Motor neuron (in vitro differentiated cells): ENCODE results near the gene RHOA. TPM values are rescaled to one million over a fixed set of nuclear protein-coding genes. Genes with fewer than 3 reads are reported as not detected.
"Not testable (repeated sequence)": the region's sequence is repeated elsewhere in the genome, so short reads cannot be mapped to it uniquely, and the experiment has no call there.

ENCODE experiments used
- ATAC-seq, 8 experiments: fragments of 200-7000 bp; cut with Tn5 transposase; replicated peaks in 6 of 8; 2 replicates each; pipeline ENCODE4 v1.8.0; 2021; ENCODE audit warnings: mild to moderate bottlenecking in 8 of 8, moderate library complexity in 8 of 8
- H3K27ac ChIP-seq, 2 donors: fragments of 250-450 bp; sonication (Bioruptor Pico); 2 replicates each; pipeline ENCODE4 v1.9.0; 2021; ENCODE audit warnings: antibody characterized with exemption in 2 of 2, mild to moderate bottlenecking in 2 of 2, moderate library complexity in 1 of 2
- H3K4me1 ChIP-seq, 2 donors: fragments of 250-450 bp; sonication (Bioruptor Pico); replicated peaks in 1 of 2; 2 replicates each; pipeline ENCODE4 v1.6.1; 2021; ENCODE audit warnings: antibody characterized with exemption in 2 of 2, mild to moderate bottlenecking in 2 of 2, moderate library complexity in 1 of 2
- H3K4me3 ChIP-seq, 5 donors: fragments of 250-450 bp; sonication (Bioruptor Pico); 2 replicates each; pipeline ENCODE4 v1.9.0; 2021; ENCODE audit warnings: antibody characterized with exemption in 5 of 5, mild to moderate bottlenecking in 5 of 5, moderate library complexity in 4 of 5
- WGBS, 10 experiments: fragments of 450-650 bp; shearing (Covaris generic); methylation state at CpG; one replicate each; pipeline ENCODE4 v1.0.0; 2022; 5-methylcytosine and 5-hydroxymethylcytosine counted together
- in situ Hi-C, 9 experiments: fragments of 400-800 bp; cut with MboI; loops; one replicate each; pipeline ENCODE4 v1.15.0; 2021; ENCODE audit warnings: low sequenced_read_pairs in 9 of 9, low pct_unique_long_range_greater_than_20kb in 2 of 9; ENCODE audit not compliant: unreplicated experiment in 9 of 9
- total RNA-seq, 8 experiments: library from RNA; unstranded; fragments of 300-600 nt; gene quantifications; 2 replicates each; pipeline versions ENCODE4 v1.2.3 to v1.2.4, GENCODE V29; 2022

Gene RHOA
- total RNA-seq, 8 experiments from 2014 or later: 80.9 to 295 (median 201) TPM

DNA sequence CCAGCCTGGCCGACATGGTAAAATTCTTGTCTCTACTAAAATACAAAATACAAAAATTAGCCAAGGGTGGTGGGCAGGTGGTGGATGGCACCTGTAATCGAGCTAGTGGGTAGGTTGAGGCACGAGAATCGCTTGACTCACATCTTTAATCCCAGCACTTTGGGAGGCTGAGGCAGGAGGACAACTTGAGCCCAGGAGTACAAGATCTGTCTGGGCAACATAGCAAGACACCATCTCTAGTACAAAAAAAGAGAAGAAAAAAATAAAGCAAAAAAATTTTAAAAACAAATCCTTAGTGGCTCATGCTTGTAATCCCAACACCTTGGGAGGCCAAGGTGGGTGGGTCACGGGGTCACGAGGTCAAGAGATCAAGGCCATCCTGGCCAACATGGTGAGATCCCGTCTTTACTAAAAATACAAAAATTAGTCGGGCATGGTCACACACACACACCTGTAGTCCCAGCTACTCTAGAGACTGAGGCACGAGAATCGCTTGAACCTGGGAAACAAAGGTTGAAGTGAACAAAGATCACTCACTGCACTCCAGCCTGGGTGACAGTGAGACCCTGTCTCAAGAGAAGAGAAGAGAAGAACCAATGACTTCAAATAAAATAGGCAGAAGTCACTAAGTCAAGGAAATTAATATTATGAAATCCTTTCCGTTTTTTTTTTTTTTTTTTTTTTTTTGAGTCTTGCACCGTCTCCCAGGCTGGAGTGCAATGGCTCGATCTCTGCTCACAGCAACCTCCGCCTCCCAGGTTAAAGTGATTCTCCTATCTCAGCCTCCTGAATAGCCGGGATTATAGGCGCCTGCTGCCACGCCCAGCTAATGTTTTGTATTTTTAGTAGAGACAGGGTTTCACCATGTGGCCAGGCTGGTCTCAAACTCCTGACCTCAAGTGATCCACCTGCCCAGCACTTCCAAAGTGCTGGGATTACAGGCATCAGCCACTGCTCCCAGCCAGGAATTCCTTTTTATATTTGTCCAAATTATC is 4.9 kb downstream of the RHOA start:
- H3K4me1 ChIP-seq: peaks cover 9 to 11% of the 10 kb centered on the region in 2 donors
- in situ Hi-C loops: no loop called here
- 46 to 97% (median 86%) methylated on average over 3 to 15 of the region's 17 CpGs for WGBS, 10 experiments
- ATAC-seq: no peak
- H3K4me3 ChIP-seq: no peak overlapping the region
- no peak overlapping the region for H3K27ac ChIP-seq

DNA sequence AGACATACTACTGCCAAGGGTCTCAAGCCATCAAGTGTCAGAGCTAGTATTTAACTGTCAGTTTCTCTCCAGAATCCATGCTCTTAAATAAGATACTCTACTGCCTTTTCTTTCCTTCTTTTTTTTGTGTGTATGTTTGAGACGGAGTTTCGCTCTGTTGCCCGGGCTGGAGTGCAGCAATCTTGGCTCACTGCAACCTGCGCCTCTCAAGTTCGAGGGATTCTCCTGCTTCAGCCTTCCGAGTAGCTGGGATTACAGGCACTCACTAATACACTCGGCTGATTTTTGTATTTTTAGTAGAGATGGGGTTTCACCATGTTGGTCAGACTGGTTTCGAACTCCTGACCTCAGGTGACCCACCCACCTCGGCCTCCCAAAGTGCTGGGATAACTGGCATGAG is 6.2 kb downstream of the RHOA start:
- in situ Hi-C loops, H3K4me3 ChIP-seq, H3K27ac ChIP-seq: not testable (repeated sequence)
- H3K4me1 ChIP-seq: peaks cover 9 to 10% of the 10 kb centered on the region in 2 donors
- 36 to 100% (median 91%) methylated on average over 1 to 8 of the region's 9 CpGs; no CpG with 5 or more reads in 2 of the 10 experiments for WGBS, 10 experiments
- ATAC-seq: peak in 1 of 8 experiments; percentile 63

DNA sequence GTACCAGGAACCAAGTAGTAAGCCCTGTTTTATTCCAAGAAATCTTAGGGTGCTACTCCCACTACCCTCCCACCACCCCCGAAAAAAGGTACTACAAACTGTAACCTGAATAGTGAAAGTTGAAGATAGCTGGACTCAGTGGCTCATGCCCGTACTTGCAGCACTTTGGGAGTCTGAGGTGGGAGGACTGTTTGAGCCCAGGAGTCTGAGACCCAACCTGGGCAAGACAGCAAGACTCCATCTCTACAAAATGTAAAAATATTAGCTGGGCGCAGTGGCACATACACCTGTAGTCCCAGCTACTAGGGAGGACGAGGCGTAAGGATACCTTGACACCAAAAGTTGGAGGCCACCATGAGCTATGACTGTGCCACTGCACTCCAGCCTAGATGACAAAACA is 7.9 kb downstream of the RHOA start:
- no peak for ATAC-seq
- WGBS, 10 experiments: 80 to 100% (median 100%) methylated on average over 1 to 4 of the region's 5 CpGs; no CpG with 5 or more reads in 1 of the 10 experiments
- H3K27ac ChIP-seq: no peak overlapping the region
- in situ Hi-C loops: no loop called here
- no peaks in the 10 kb centered on the region for H3K4me1 ChIP-seq
- H3K4me3 ChIP-seq: no peak overlapping the region

DNA sequence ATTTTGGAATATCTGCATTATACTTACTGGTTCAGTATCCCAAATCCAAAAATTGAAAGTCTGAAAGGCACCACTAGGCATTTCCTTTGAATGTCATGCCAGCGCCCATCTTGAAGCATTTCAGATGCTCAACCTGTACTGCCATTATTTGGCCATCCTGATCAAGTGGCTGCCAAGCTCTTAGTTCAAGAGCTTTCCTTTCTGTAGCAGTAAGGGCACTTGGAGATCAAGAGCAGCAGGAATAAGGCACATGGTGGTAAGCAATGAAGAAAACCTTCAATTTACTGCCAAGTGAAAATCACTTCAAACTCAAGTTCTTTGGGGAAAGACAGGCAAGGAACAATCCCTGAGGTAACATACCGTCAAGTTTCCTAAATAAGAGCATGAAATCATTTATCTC is 10.0 kb downstream of the RHOA start:
- no peak overlapping the region for H3K4me3 ChIP-seq
- H3K27ac ChIP-seq: no peak overlapping the region
- in situ Hi-C loops: no loop called here
- no peak for ATAC-seq
- WGBS, 10 experiments: 86 to 100% (median 100%) methylated on average over 1 to 2 of the region's 2 CpGs; no CpG with 5 or more reads in 1 of the 10 experiments
- peaks cover 0 to 3% of the 10 kb centered on the region in 2 donors for H3K4me1 ChIP-seq

DNA sequence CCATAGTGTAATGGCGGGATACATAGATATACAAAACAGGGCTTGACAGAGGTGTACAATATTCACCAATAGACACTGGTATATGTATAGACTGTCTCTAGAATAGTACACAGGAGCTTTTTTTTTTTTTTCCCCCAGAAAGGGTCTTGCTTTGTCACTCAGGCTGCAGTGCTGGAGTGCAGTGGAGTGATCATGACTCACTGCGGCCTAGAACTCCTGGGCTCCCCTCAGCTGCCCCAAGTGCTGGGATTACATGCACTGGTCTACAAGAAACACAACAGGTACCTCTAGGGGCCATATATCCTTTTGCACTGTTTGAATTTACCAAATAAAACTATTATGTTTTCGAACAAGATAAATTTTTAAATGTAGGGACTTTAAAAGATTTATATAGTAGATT is 12.3 kb downstream of the RHOA start:
- peaks cover 0 to 3% of the 10 kb centered on the region in 2 donors for H3K4me1 ChIP-seq
- WGBS, 10 experiments: 79 to 100% (median 97%) methylated on average over 1 to 3 of the region's 3 CpGs; no CpG with 5 or more reads in 2 of the 10 experiments
- H3K4me3 ChIP-seq: no peak overlapping the region
- ATAC-seq: peak in 5 of 8 experiments; percentile 66 to 91 (median 82)
- in situ Hi-C loops: no loop called here
- no peak overlapping the region for H3K27ac ChIP-seq

DNA sequence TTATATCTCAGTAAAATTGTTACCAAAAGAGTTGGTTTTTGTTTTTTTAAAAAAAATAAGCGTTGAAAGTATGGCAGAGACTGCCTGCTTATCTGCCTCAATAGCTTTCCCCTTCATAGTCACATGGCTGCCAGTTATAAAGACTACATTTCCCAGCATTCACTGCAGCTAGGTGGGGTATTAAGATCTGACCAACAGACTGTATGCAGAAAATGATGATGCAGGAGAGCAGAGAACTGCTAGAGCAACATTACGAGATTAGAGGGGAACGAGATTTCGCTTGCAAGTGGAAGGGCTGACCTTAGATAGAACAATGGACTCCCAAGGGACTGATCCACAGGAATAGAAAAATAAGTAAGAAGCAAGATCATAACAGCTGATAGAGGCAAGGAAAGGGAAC is 14.3 kb downstream of the RHOA start:
- H3K4me3 ChIP-seq: no peak overlapping the region
- in situ Hi-C loops: no loop called here
- 60 to 100% (median 82%) methylated on average over 1 to 4 of the region's 4 CpGs; no CpG with 5 or more reads in 1 of the 10 experiments for WGBS, 10 experiments
- H3K27ac ChIP-seq: peak overlapping the region in 1 of 2 donors; percentile 65
- ATAC-seq: peak in 7 of 8 experiments; percentile 30 to 91 (median 73)
- H3K4me1 ChIP-seq: peaks cover 0 to 3% of the 10 kb centered on the region in 2 donors

DNA sequence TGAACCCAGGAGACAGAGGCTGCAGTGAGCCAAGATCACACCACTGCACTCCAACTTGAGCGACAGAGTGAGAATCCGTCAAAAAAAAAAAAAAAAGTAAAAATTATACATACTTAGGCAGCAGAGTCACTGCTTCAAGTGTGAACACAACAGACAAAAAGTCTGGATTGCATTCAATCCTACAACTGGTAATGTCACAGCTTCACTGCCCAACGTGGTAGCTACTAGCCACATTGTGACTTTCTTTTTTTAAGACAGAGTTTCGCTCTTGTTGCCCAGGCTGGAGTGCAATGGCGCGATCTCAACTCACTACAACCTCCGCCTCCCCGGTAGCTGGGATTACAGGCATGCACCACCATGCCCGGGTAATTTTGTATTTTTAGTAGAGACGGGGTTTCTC is 20.5 kb downstream of the RHOA start:
- H3K27ac ChIP-seq, in situ Hi-C loops: not testable (repeated sequence)

DNA sequence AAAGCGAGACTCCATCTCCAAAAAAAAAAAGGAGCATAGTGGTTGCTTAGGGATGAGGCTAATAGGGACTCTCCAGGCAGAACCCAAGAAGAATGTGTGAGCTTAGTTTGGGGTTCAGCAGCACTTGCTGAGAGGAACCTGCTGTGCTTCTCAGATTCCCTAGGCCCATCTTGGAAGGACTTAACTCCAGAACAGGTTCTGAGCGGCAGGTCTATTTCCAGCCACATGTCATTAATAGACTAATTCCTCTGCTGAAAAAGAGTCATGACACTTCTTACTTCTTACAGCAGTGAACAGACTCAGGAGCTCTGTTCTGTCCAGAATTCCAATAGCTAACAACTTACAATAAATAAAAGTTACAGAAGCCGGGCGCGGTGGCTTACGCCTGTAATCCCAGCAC is 22.5 kb downstream of the RHOA start:
- in situ Hi-C loops: no loop called here
- no peaks in the 10 kb centered on the region for H3K4me1 ChIP-seq
- no peak overlapping the region for H3K4me3 ChIP-seq
- no peak for ATAC-seq
- WGBS, 10 experiments: 90 to 100% (median 96%) methylated on average over 1 to 5 of the region's 6 CpGs; no CpG with 5 or more reads in 6 of the 10 experiments
- H3K27ac ChIP-seq: no peak overlapping the region

More for the DNA sequence above, 20.5 kb downstream of the RHOA start:
- H3K4me1 ChIP-seq, H3K4me3 ChIP-seq, ATAC-seq: not testable (repeated sequence)
- 79 to 100% (median 91%) methylated on average over 1 to 10 of the region's 10 CpGs for WGBS, 10 experiments

DNA sequence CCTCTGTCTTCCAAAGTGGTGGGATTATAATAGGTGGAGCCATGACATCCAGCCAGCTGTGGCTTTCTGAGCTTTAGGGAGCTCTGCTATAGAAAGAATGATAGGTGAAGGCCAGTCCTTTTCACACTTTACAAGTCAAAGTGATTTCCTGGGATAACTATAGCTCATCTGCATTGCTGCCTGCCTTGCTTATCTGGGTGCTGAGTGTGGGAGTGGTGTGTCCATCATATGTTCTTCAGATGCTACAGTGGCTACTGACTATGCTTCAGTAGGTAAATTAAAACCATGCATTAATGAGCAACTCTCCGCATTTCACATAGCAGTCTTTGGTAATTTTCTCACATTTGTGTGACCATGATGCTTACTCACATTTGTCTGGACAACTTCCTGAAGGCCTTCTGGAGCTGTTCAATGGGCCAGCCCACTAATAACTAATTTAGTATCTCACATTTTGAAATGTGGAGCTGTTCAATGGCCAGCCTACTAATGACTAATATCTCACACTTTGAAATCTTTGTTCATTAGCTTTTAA is 23.4 kb downstream of the RHOA start:
- peak in 3 of 8 experiments; percentile 51 to 62 (median 59) for ATAC-seq
- H3K4me1 ChIP-seq: no peaks in the 10 kb centered on the region
- H3K4me3 ChIP-seq: no peak overlapping the region
- 33 to 90% methylated on average over 1 of the region's 1 CpG; no CpG with 5 or more reads in 8 of the 10 experiments for WGBS, 10 experiments
- in situ Hi-C loops: no loop called here
- H3K27ac ChIP-seq: no peak overlapping the region

DNA sequence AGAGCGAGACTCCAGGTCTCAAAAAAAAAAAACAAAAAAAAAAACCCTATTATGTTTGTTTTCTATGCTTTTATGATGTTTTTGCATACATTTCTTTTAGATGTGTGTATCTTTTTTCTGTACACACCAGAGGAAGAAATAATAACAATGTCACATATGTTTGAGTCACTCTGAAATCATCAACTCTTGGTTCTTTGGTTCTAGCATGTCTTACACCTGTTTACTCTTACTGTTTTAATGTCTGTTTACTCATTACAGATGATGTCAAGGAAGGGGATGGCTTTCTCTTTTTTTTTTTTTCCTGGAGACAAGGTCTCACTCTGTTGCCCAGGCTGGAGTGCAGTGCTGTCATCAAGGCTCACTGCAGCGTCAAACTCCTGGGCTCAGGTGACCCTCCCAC is 24.1 kb downstream of the RHOA start:
- WGBS, 10 experiments: 93 to 100% (median 100%) methylated on average over 1 to 2 of the region's 2 CpGs; no CpG with 5 or more reads in 6 of the 10 experiments
- ATAC-seq: peak in 1 of 8 experiments; percentile 18
- in situ Hi-C loops: no loop called here
- Histone ChIP-seq H3K4me3 (no peak overlapping the region), H3K4me1 (no peaks in the 10 kb centered on the region), H3K27ac (no peak overlapping the region)

DNA sequence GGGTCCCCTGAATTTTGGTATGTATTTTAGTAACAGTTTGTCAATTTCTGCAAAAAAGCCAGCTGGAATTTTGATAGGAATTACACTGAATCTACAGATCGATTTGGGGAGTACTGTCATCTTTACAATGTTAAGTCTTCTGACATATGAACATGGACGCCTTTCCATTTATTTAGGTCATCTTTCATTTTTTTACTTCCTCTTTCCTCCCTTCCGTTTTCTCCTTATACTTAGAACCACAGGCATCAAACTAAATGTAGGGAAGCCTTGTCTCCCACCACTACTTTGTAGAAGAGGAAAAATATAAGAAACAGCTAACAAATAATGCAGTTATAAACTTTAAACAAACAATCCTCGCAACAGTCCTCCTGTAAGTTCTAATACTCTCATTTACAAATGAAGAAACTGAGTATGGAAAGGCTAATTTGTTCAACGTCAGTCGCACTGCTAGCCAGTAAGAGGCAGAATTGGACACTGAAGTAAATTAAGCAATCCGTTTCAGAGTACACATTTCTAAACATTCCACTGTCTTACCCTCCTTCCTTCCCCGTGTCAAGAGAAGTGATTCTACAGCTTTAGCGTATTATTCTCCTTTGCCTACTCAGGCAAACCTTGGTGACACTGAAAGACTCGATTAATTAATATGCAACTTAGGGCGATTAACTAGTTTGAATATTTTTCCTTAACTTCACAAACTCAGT is 25.6 kb downstream of the RHOA start:
- Histone ChIP-seq H3K4me3 (no peak overlapping the region), H3K4me1 (no peaks in the 10 kb centered on the region), H3K27ac (no peak overlapping the region)
- ATAC-seq: no peak
- in situ Hi-C loops: no loop called here
- 73 to 95% (median 86%) methylated on average over 3 to 11 of the region's 11 CpGs for WGBS, 10 experiments

DNA sequence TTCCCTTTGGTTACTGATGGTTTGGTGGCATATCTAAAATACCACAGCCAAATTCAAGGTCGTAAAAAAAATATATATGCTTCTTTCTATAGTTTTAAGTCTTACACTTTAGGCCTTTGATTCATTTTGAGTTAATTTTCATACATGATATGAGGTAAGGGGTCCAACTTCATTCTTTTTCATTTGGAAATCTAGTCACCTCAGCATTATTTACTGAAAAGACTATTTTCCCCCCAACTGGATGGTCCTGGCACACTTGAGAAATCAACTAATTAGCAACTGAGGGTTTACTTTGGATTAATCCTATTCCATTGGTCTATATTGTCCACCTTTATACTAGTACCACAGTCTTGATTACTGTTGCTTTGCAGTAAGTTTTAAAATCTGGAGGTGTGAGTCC is 26.2 kb downstream of the RHOA start:
- ATAC-seq: no peak
- H3K4me3 ChIP-seq: no peak overlapping the region
- no peaks in the 10 kb centered on the region for H3K4me1 ChIP-seq
- no peak overlapping the region for H3K27ac ChIP-seq
- in situ Hi-C loops: no loop called here
- 88 to 100% (median 100%) methylated on average over 1 of the region's 1 CpG; no CpG with 5 or more reads in 1 of the 10 experiments for WGBS, 10 experiments

DNA sequence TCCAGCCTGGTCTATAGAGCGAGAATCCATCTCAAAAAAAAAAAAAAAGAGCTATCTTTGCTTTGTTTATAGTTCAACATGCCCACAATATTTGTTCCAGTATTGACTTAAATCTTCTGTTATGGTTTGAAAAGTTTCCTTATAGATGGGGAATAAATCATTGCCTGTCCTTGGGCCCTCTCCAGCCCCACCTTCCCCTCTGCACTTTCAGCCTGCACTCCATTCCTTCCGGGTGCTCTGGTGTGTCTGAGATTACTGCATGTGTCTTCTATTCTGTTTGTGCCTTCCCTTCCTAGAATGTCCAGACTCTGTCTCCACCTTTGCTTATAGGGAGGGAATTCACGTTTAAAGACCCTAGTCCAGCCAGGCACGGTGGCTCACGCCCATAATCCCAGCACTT is 28.4 kb downstream of the RHOA start:
- ATAC-seq: no peak
- 17 to 100% (median 84%) methylated on average over 1 to 2 of the region's 5 CpGs; no CpG with 5 or more reads in 4 of the 10 experiments for WGBS, 10 experiments
- no peaks in the 10 kb centered on the region for H3K4me1 ChIP-seq
- no peak overlapping the region for H3K27ac ChIP-seq
- H3K4me3 ChIP-seq: no peak overlapping the region
- in situ Hi-C loops: no loop called here
